ENCODE measurements around the gene SETD5. TPM values are rescaled to one million over a fixed set of nuclear protein-coding genes. Genes with fewer than 3 reads are reported as not detected.

Gene SETD5
- total and polyA plus RNA-seq, 2 donors (not counting 1 experiment from before 2014, with no cell fraction given): 53.7 to 62.5 TPM

- H3K27ac ChIP-seq (ENCODE audit: insufficient read depth, low read length): no peak overlapping the region
- no peak overlapping the region for H3K9ac ChIP-seq (ENCODE audit: insufficient read depth, low read length)
- no peak for DNase-seq (ENCODE audit: low read depth in 2 of 2)
- H3K79me2 ChIP-seq (ENCODE audit: control insufficient read depth, insufficient read depth, low read length): no peaks in the 10 kb centered on the region
- TF ChIP-seq EZH2 (IDR thresholded peaks at IDR 0.05; ENCODE audit: low read length, missing control alignments) (no peak), CTCF (conservative IDR thresholded peaks at IDR 0.05 in 1 of 2, IDR thresholded peaks at IDR 0.05 in 1 of 2; ENCODE audit: low read depth in 1 of 2, low read length in 2 of 2) (no peak)
- H3K27me3 ChIP-seq (ENCODE audit: control insufficient read depth, insufficient read depth, low read length): no peaks in the 10 kb centered on the region
- no peaks in the 10 kb centered on the region for H3K4me1 ChIP-seq (ENCODE audit: control insufficient read depth, extremely low read depth, insufficient read depth, low read length)
- no peak overlapping the region for H2AFZ ChIP-seq (ENCODE audit: low read length)
- H3K4me2 ChIP-seq (ENCODE audit: extremely low read depth, insufficient read depth, low read length): no peak overlapping the region
- H3K9me3 ChIP-seq (ENCODE audit: control insufficient read depth, insufficient read depth, low read depth, low read length): no peaks in the 10 kb centered on the region
- H4K20me1 ChIP-seq (ENCODE audit: control insufficient read depth, extremely low read depth, insufficient read depth, low read length): no peaks in the 10 kb centered on the region
- H3K36me3 ChIP-seq (ENCODE audit: control insufficient read depth, insufficient read depth, low read length): peaks cover 7% of the 10 kb centered on the region
- H3K4me3 ChIP-seq (replicated peaks in 1 of 4; ENCODE audit: control extremely low read depth in 1 of 4, insufficient read depth in 1 of 4, low read depth in 3 of 4, low read length in 4 of 4): no peak overlapping the region
These were observed 19.4 kb upstream of the SETD5 start for GRCh38 chr3:9377981-9378380.

- Histone ChIP-seq H3K9me3 (ENCODE audit: control insufficient read depth, insufficient read depth, low read depth, low read length) (no peaks in the 10 kb centered on the region), H3K27ac (ENCODE audit: insufficient read depth, low read length) (no peak overlapping the region), H2AFZ (ENCODE audit: low read length) (no peak overlapping the region), H3K4me2 (ENCODE audit: extremely low read depth, insufficient read depth, low read length) (no peak overlapping the region), H3K27me3 (ENCODE audit: control insufficient read depth, insufficient read depth, low read length) (no peaks in the 10 kb centered on the region), H4K20me1 (ENCODE audit: control insufficient read depth, extremely low read depth, insufficient read depth, low read length) (no peaks in the 10 kb centered on the region), H3K4me1 (ENCODE audit: control insufficient read depth, extremely low read depth, insufficient read depth, low read length) (no peaks in the 10 kb centered on the region), H3K79me2 (ENCODE audit: control insufficient read depth, insufficient read depth, low read length) (no peaks in the 10 kb centered on the region), H3K36me3 (ENCODE audit: control insufficient read depth, insufficient read depth, low read length) (peaks cover 7% of the 10 kb centered on the region), H3K9ac (ENCODE audit: insufficient read depth, low read length) (no peak overlapping the region), H3K4me3 (replicated peaks in 1 of 4; ENCODE audit: control extremely low read depth in 1 of 4, insufficient read depth in 1 of 4, low read depth in 3 of 4, low read length in 4 of 4) (no peak overlapping the region)
- no peak for DNase-seq (ENCODE audit: low read depth in 2 of 2)
- TF ChIP-seq CTCF (conservative IDR thresholded peaks at IDR 0.05 in 1 of 2, IDR thresholded peaks at IDR 0.05 in 1 of 2; ENCODE audit: low read depth in 1 of 2, low read length in 2 of 2) (no peak), EZH2 (IDR thresholded peaks at IDR 0.05; ENCODE audit: low read length, missing control alignments) (no peak)
These were observed 18.1 kb upstream of the SETD5 start for GRCh38 chr3:9379327-9379726.

- Histone ChIP-seq H3K36me3 (ENCODE audit: control insufficient read depth, insufficient read depth, low read length) (peaks cover 7% of the 10 kb centered on the region), H3K9me3 (ENCODE audit: control insufficient read depth, insufficient read depth, low read depth, low read length) (no peaks in the 10 kb centered on the region), H3K4me3 (replicated peaks in 1 of 4; ENCODE audit: control extremely low read depth in 1 of 4, insufficient read depth in 1 of 4, low read depth in 3 of 4, low read length in 4 of 4) (no peak overlapping the region), H3K9ac (ENCODE audit: insufficient read depth, low read length) (no peak overlapping the region), H3K79me2 (ENCODE audit: control insufficient read depth, insufficient read depth, low read length) (no peaks in the 10 kb centered on the region), H2AFZ (ENCODE audit: low read length) (no peak overlapping the region), H4K20me1 (ENCODE audit: control insufficient read depth, extremely low read depth, insufficient read depth, low read length) (no peaks in the 10 kb centered on the region), H3K27me3 (ENCODE audit: control insufficient read depth, insufficient read depth, low read length) (no peaks in the 10 kb centered on the region), H3K4me1 (ENCODE audit: control insufficient read depth, extremely low read depth, insufficient read depth, low read length) (no peaks in the 10 kb centered on the region), H3K27ac (ENCODE audit: insufficient read depth, low read length) (no peak overlapping the region), H3K4me2 (ENCODE audit: extremely low read depth, insufficient read depth, low read length) (no peak overlapping the region)
- no peak for DNase-seq (ENCODE audit: low read depth in 2 of 2)
- TF ChIP-seq EZH2 (IDR thresholded peaks at IDR 0.05; ENCODE audit: low read length, missing control alignments): no peak
- no peak for TF ChIP-seq CTCF (conservative IDR thresholded peaks at IDR 0.05 in 1 of 2, IDR thresholded peaks at IDR 0.05 in 1 of 2; ENCODE audit: low read depth in 1 of 2, low read length in 2 of 2)
These were observed 17.4 kb upstream of the SETD5 start for GRCh38 chr3:9380014-9380413.

All from fibroblast of lung (primary cell).